Activated T-helper 9 cell treated with anti-CD3 and anti-CD28 coated beads, Interleukin-2, amount 50 U/mL, for 16 hours (primary cell): ENCODE measurements around the gene KRT78.

Source experiments
- DNase-seq: peaks from one replicate; pipeline ENCODE4 v3.0.0-alpha.2; 2020; ENCODE audit warnings: low read depth

Gene KRT78

GRCh38 chr12:52824741-52825410 is 23.9 kb downstream of the KRT78 start:
- DNase-seq, result no peak

- DNase-seq, result no peak
Measured at GRCh38 chr12:52823761-52824450, 24.9 kb downstream of the KRT78 start.

GRCh38 chr12:52822771-52823510 is 25.9 kb downstream of the KRT78 start:
- DNase-seq, result no peak

- DNase-seq, result no peak
Measured at GRCh38 chr12:52821826-52822660, 26.8 kb downstream of the KRT78 start.

- DNase-seq, result no peak
Measured at GRCh38 chr12:52821071-52821730, 27.6 kb downstream of the KRT78 start.

GRCh38 chr12:52820521-52820920 is 28.3 kb downstream of the KRT78 start:
- DNase-seq, result no peak

- no peak for DNase-seq
Measured at GRCh38 chr12:52819731-52820510, 28.9 kb downstream of the KRT78 start.

GRCh38 chr12:52818887-52819420 is 29.8 kb downstream of the KRT78 start:
- DNase-seq, result no peak

- no peak for DNase-seq
Measured at GRCh38 chr12:52818388-52818787, 30.4 kb downstream of the KRT78 start.

GRCh38 chr12:52817699-52818238 is 31.0 kb downstream of the KRT78 start:
- no peak for DNase-seq

GRCh38 chr12:52817003-52817698 is 31.6 kb downstream of the KRT78 start:
- DNase-seq, result no peak

GRCh38 chr12:52815676-52816588 is 32.9 kb downstream of the KRT78 start:
- DNase-seq, result no peak

GRCh38 chr12:52815161-52815560 is 33.6 kb downstream of the KRT78 start:
- no peak for DNase-seq

- no peak for DNase-seq
Measured at GRCh38 chr12:52814710-52815155, 34.1 kb downstream of the KRT78 start.

- DNase-seq, result no peak
Measured at GRCh38 chr12:52813885-52814709, 34.7 kb downstream of the KRT78 start, which contains the start of gene KRT4. Gene KRT4, minus strand, starts transcription at chr12:52814116. Its CDS starts 58 bp downstream, at chr12:52814058.

- no peak for DNase-seq
Measured at GRCh38 chr12:52813203-52813819, 35.5 kb downstream of the KRT78 start.

- DNase-seq, result no peak
Measured at GRCh38 chr12:52812749-52813148, 36.0 kb downstream of the KRT78 start.
